Activated gamma-delta T cell (primary cell): ENCODE data around the gene TMC2.

Experiments
- DNase-seq: peaks from one replicate; lab custom pipeline; 2025; lab: John Stamatoyannopoulos, UW

The TMC2 gene

GRCh38 chr20:2626853-2627541 lies 90.6 kb downstream of the TMC2 start:
- no peak for DNase-seq

- DNase-seq, result no peak
Observed at GRCh38 chr20:2631228-2631627, 94.9 kb downstream of the TMC2 start.

- DNase-seq, result no peak
Observed at GRCh38 chr20:2633381-2633780, 97.0 kb downstream of the TMC2 start.

- DNase-seq, result no peak
Observed at GRCh38 chr20:2637246-2637645, 100.9 kb downstream of the TMC2 start.

GRCh38 chr20:2640260-2640659 lies 103.9 kb downstream of the TMC2 start:
- no peak for DNase-seq

GRCh38 chr20:2640899-2641298 lies 104.5 kb downstream of the TMC2 start:
- DNase-seq, result no peak

GRCh38 chr20:2643708-2644107 lies 107.3 kb downstream of the TMC2 start:
- DNase-seq, result no peak

- DNase-seq, result peak; percentile 94
Observed at GRCh38 chr20:2651772-2652723, 115.7 kb downstream of the TMC2 start, which contains the start of gene NOP56. Gene NOP56 (plus strand): TSS chr20:2652632. CDS start chr20:2652661, 29 bp downstream.

- no peak for DNase-seq
Observed at GRCh38 chr20:2652724-2653555, 116.6 kb downstream of the TMC2 start.

- no peak for DNase-seq
Observed at GRCh38 chr20:2653556-2654383, 117.4 kb downstream of the TMC2 start.

- DNase-seq, result no peak
Observed at GRCh38 chr20:2654384-2654822, 118.0 kb downstream of the TMC2 start.

GRCh38 chr20:2654831-2655230 lies 118.5 kb downstream of the TMC2 start:
- no peak for DNase-seq

- DNase-seq, result no peak
Observed at GRCh38 chr20:2655331-2656116, 119.2 kb downstream of the TMC2 start.

- DNase-seq, result no peak
Observed at GRCh38 chr20:2656471-2657117, 120.2 kb downstream of the TMC2 start.

- no peak for DNase-seq
Observed at GRCh38 chr20:2657241-2657640, 120.9 kb downstream of the TMC2 start.

- no peak for DNase-seq
Observed at GRCh38 chr20:2657674-2658073, 121.3 kb downstream of the TMC2 start.

GRCh38 chr20:2658414-2659354 lies 122.3 kb downstream of the TMC2 start:
- no peak for DNase-seq

- no peak for DNase-seq
Observed at GRCh38 chr20:2659547-2659946, 123.2 kb downstream of the TMC2 start.
